Measurements from ENCODE around the gene NT5E. TPM values are rescaled to one million over a fixed set of nuclear protein-coding genes. Genes with fewer than 3 reads are reported as not detected.

NT5E gene
- total and polyA plus RNA-seq, 12 donors, result 0.88 to 8.4 (median 4.2) TPM

- 38 to 47% methylated on average over 2 of the region's 2 CpGs for WGBS, 2 donors
- DNase-seq (no peak), ATAC-seq (no peak)
- no peaks in the 10 kb centered on the region for H3K36me3 ChIP-seq
- intact Hi-C loops (cut with DNase I), result no loop called here
- no peaks in the 10 kb centered on the region for H3K9me3 ChIP-seq
- no peak for TF ChIP-seq CTCF (IDR thresholded peaks at IDR 0.05)
- H3K27me3 ChIP-seq, result no peaks in the 10 kb centered on the region
- no peak overlapping the region for H3K27ac ChIP-seq
- H3K4me1 ChIP-seq, result peaks cover 0 to 26% (median 10%) of the 10 kb centered on the region in 9 donors
- H3K4me3 ChIP-seq, result no peak overlapping the region
These were observed 41.8 kb upstream of the NT5E start for GRCh38 chr6:85408039-85408438.

GRCh38 chr6:85412911-85413430 lies 36.9 kb upstream of the NT5E start:
- Histone ChIP-seq H3K9me3 (no peaks in the 10 kb centered on the region), H3K4me1 (no peaks in the 10 kb centered on the region), H3K4me3 (no peak overlapping the region), H3K36me3 (no peaks in the 10 kb centered on the region), H3K27ac (no peak overlapping the region), H3K27me3 (no peaks in the 10 kb centered on the region)
- no peak for TF ChIP-seq CTCF (IDR thresholded peaks at IDR 0.05)
- ATAC-seq, result no peak
- DNase-seq, result no peak
- intact Hi-C loops (cut with DNase I), result no loop called here

- TF ChIP-seq CTCF (IDR thresholded peaks at IDR 0.05), result no peak
- WGBS, 2 donors, result 76 to 86% methylated on average over 1 of the region's 1 CpG
- intact Hi-C loops (cut with DNase I), result no loop called here
- DNase-seq (no peak), ATAC-seq (no peak)
- Histone ChIP-seq H3K4me3 (no peak overlapping the region), H3K4me1 (peaks cover 0 to 6% (median 0%) of the 10 kb centered on the region in 9 donors), H3K27me3 (no peaks in the 10 kb centered on the region), H3K36me3 (no peaks in the 10 kb centered on the region), H3K27ac (no peak overlapping the region), H3K9me3 (no peaks in the 10 kb centered on the region)
These were observed 33.8 kb upstream of the NT5E start for GRCh38 chr6:85416049-85416448.

- ATAC-seq (no peak), DNase-seq (no peak)
- peaks cover 0 to 6% (median 0%) of the 10 kb centered on the region in 9 donors for H3K4me1 ChIP-seq
- 55 to 80% methylated on average over 2 of the region's 2 CpGs for WGBS, 2 donors
- intact Hi-C loops (cut with DNase I), result no loop called here
- H3K27me3 ChIP-seq, result no peaks in the 10 kb centered on the region
- no peaks in the 10 kb centered on the region for H3K36me3 ChIP-seq
- TF ChIP-seq CTCF (IDR thresholded peaks at IDR 0.05), result no peak
- H3K27ac ChIP-seq, result no peak overlapping the region
- H3K9me3 ChIP-seq, result no peaks in the 10 kb centered on the region
- H3K4me3 ChIP-seq, result no peak overlapping the region
These were observed 33.1 kb upstream of the NT5E start for GRCh38 chr6:85416766-85417165.
